Esophagus (tissue), 2 donors: ENCODE data around the gene NLGN1. TPM values are rescaled to one million over a fixed set of nuclear protein-coding genes. Genes with fewer than 3 reads are reported as not detected.

ENCODE experiments used
- H3K27ac ChIP-seq, 2 donors: one replicate each; pipeline ENCODE4 v1.5.1; 2013; ENCODE audit warnings: low read depth in 2 of 2, mild to moderate bottlenecking in 2 of 2, inconsistent platforms in 1 of 2, low read length in 1 of 2, moderate library complexity in 1 of 2
- H3K27me3 ChIP-seq, 2 donors: one replicate each; pipeline ENCODE4 v1.6.1; 2013; ENCODE audit warnings: low read length in 2 of 2, control low read depth in 1 of 2, mild to moderate bottlenecking in 1 of 2; ENCODE audit not compliant: insufficient read depth in 2 of 2, control insufficient read depth in 1 of 2
- H3K36me3 ChIP-seq, 2 donors: one replicate each; pipeline ENCODE4 v1.6.1; 2013; ENCODE audit warnings: low read length in 1 of 2; ENCODE audit not compliant: control insufficient read depth in 2 of 2, insufficient read depth in 2 of 2
- H3K4me1 ChIP-seq, 2 donors: one replicate each; pipeline ENCODE4 v1.6.1; 2013; ENCODE audit warnings: low read length in 1 of 2; ENCODE audit not compliant: control insufficient read depth in 2 of 2, insufficient read depth in 2 of 2
- H3K4me3 ChIP-seq, 2 donors: one replicate each; pipeline ENCODE4 v1.5.1; 2013; ENCODE audit warnings: low read length in 2 of 2, mild to moderate bottlenecking in 2 of 2, low read depth in 1 of 2, moderate library complexity in 1 of 2
- H3K9me3 ChIP-seq, 2 donors: one replicate each; pipeline ENCODE4 v1.6.1; 2013; ENCODE audit warnings: mild to moderate bottlenecking in 2 of 2, low read depth in 1 of 2, low read length in 1 of 2, moderate library complexity in 1 of 2; ENCODE audit not compliant: control insufficient read depth in 2 of 2, insufficient read depth in 1 of 2
- WGBS, 2 donors: extraction: QIAGEN DNeasy Blood & Tissue Kit; methylation state at CpG; one replicate each; pipeline ENCODE4 v1.1.7; 2013; 5-methylcytosine and 5-hydroxymethylcytosine counted together
- polyA plus RNA-seq, 2 donors: library from polyadenylated mRNA; stranded (reverse); fragments of 200-250 nt; gene quantifications; one replicate each; pipeline ENCODE4 v1.2.3, GENCODE V29; 2013
- donor health status: healthy with polysubstance abuse.
- donor health status: Bipolar disorder and iron deficiency.

The NLGN1 gene
- polyA plus RNA-seq, 2 donors: 0.26 to 0.46 TPM

- 75 to 78% methylated on average over 4 of the region's 4 CpGs for WGBS, 2 donors
- no peaks in the 10 kb centered on the region for H3K27me3 ChIP-seq
- no peak overlapping the region for H3K27ac ChIP-seq
These were observed 492.5 kb downstream of the NLGN1 start for GRCh38 chr3:173890091-173890490.

GRCh38 chr3:173891272-173892100, 493.9 kb downstream of the NLGN1 start:
- no peaks in the 10 kb centered on the region for H3K36me3 ChIP-seq
- H3K9me3 ChIP-seq: no peaks in the 10 kb centered on the region
- no peak overlapping the region for H3K4me3 ChIP-seq
- H3K27ac ChIP-seq: no peak overlapping the region
- no peaks in the 10 kb centered on the region for H3K27me3 ChIP-seq
- WGBS, 2 donors: 89 to 93% methylated on average over 4 of the region's 4 CpGs
- H3K4me1 ChIP-seq: no peaks in the 10 kb centered on the region

More at GRCh38 chr3:173890091-173890490, 492.5 kb downstream of the NLGN1 start:
- H3K36me3 ChIP-seq: no peaks in the 10 kb centered on the region
- H3K9me3 ChIP-seq: no peaks in the 10 kb centered on the region
- H3K4me3 ChIP-seq: no peak overlapping the region
- H3K4me1 ChIP-seq: no peaks in the 10 kb centered on the region

GRCh38 chr3:173892547-173892946, 495.0 kb downstream of the NLGN1 start:
- no peaks in the 10 kb centered on the region for H3K4me1 ChIP-seq
- no peaks in the 10 kb centered on the region for H3K9me3 ChIP-seq
- no peaks in the 10 kb centered on the region for H3K36me3 ChIP-seq
- no peaks in the 10 kb centered on the region for H3K27me3 ChIP-seq
- no peak overlapping the region for H3K4me3 ChIP-seq
- no peak overlapping the region for H3K27ac ChIP-seq
- WGBS, 2 donors: 40 to 56% methylated on average over 4 of the region's 4 CpGs

- Histone ChIP-seq H3K4me3 (no peak overlapping the region), H3K4me1 (no peaks in the 10 kb centered on the region), H3K27ac (no peak overlapping the region), H3K36me3 (no peaks in the 10 kb centered on the region), H3K9me3 (no peaks in the 10 kb centered on the region), H3K27me3 (no peaks in the 10 kb centered on the region)
- WGBS, 2 donors: 76 to 77% methylated on average over 4 of the region's 4 CpGs
These were observed 495.5 kb downstream of the NLGN1 start for GRCh38 chr3:173893066-173893465.

- H3K4me1 ChIP-seq: no peaks in the 10 kb centered on the region
- no peaks in the 10 kb centered on the region for H3K36me3 ChIP-seq
- no peak overlapping the region for H3K4me3 ChIP-seq
- 82 to 87% methylated on average over 2 of the region's 2 CpGs for WGBS, 2 donors
- H3K9me3 ChIP-seq: no peaks in the 10 kb centered on the region
- no peaks in the 10 kb centered on the region for H3K27me3 ChIP-seq
- no peak overlapping the region for H3K27ac ChIP-seq
These were observed 496.3 kb downstream of the NLGN1 start for GRCh38 chr3:173893835-173894234.

- Histone ChIP-seq H3K36me3 (no peaks in the 10 kb centered on the region), H3K27me3 (no peaks in the 10 kb centered on the region), H3K4me3 (no peak overlapping the region), H3K4me1 (no peaks in the 10 kb centered on the region), H3K9me3 (no peaks in the 10 kb centered on the region), H3K27ac (no peak overlapping the region)
These were observed 500.1 kb downstream of the NLGN1 start for GRCh38 chr3:173897631-173898030.

- H3K4me1 ChIP-seq: no peaks in the 10 kb centered on the region
- H3K27ac ChIP-seq: no peak overlapping the region
- no peak overlapping the region for H3K4me3 ChIP-seq
- 78 to 83% methylated on average over 2 of the region's 2 CpGs for WGBS, 2 donors
- H3K36me3 ChIP-seq: no peaks in the 10 kb centered on the region
- no peaks in the 10 kb centered on the region for H3K9me3 ChIP-seq
- no peaks in the 10 kb centered on the region for H3K27me3 ChIP-seq
These were observed 504.1 kb downstream of the NLGN1 start for GRCh38 chr3:173901649-173902048.

GRCh38 chr3:173902401-173902800, 504.9 kb downstream of the NLGN1 start:
- no peaks in the 10 kb centered on the region for H3K4me1 ChIP-seq
- 82 to 87% methylated on average over 1 of the region's 1 CpG for WGBS, 2 donors
- H3K27me3 ChIP-seq: no peaks in the 10 kb centered on the region
- H3K36me3 ChIP-seq: no peaks in the 10 kb centered on the region
- H3K27ac ChIP-seq: no peak overlapping the region
- no peak overlapping the region for H3K4me3 ChIP-seq
- no peaks in the 10 kb centered on the region for H3K9me3 ChIP-seq

GRCh38 chr3:173902871-173903270, 505.3 kb downstream of the NLGN1 start:
- no peaks in the 10 kb centered on the region for H3K4me1 ChIP-seq
- no peak overlapping the region for H3K4me3 ChIP-seq
- H3K27me3 ChIP-seq: no peaks in the 10 kb centered on the region
- H3K36me3 ChIP-seq: no peaks in the 10 kb centered on the region
- H3K27ac ChIP-seq: no peak overlapping the region
- 81 to 89% methylated on average over 2 of the region's 2 CpGs for WGBS, 2 donors
- H3K9me3 ChIP-seq: no peaks in the 10 kb centered on the region

- Histone ChIP-seq H3K4me3 (no peak overlapping the region), H3K27me3 (no peaks in the 10 kb centered on the region), H3K4me1 (no peaks in the 10 kb centered on the region), H3K36me3 (no peaks in the 10 kb centered on the region), H3K9me3 (no peaks in the 10 kb centered on the region), H3K27ac (no peak overlapping the region)
- 70 to 79% methylated on average over 1 of the region's 1 CpG for WGBS, 2 donors
These were observed 507.8 kb downstream of the NLGN1 start for GRCh38 chr3:173905381-173905780.
